Uterus (tissue), 4 donors: ENCODE data around the gene SEC11A. TPM values are rescaled to one million over a fixed set of nuclear protein-coding genes. Genes with fewer than 3 reads are reported as not detected.
A peak's percentile ranks its signal among the peaks of the same experiment; 100 is the strongest.
"Not testable (repeated sequence)": the region's sequence is repeated elsewhere in the genome, so short reads cannot be mapped to it uniquely, and the experiment has no call there.

Source experiments
- DNase-seq, 2 donors: peaks; one replicate each; pipeline ENCODE4 v3.0.0-alpha.2; 2019 to 2020
- H3K27ac ChIP-seq, 2 donors: fragments of 200-600 bp; sonication (generic); 1 replicate in 1 of 2; 2 replicates in 1 of 2; pipeline ENCODE4 v1.5.1; 2016 to 2018
- H3K27me3 ChIP-seq, 2 donors: fragments of 200-600 bp; sonication (generic); one replicate each; pipeline ENCODE4 v1.5.1; 2018 to 2019; ENCODE audit warnings: control low read depth in 1 of 2
- H3K36me3 ChIP-seq, 2 donors: fragments of 200-600 bp; sonication (generic); one replicate each; pipeline ENCODE4 v1.5.1; 2019; ENCODE audit warnings: control low read depth in 1 of 2
- H3K4me1 ChIP-seq, 2 donors: fragments of 200-600 bp; sonication (generic); one replicate each; pipeline ENCODE4 v1.5.1; 2018 to 2019; ENCODE audit warnings: control low read depth in 1 of 2
- H3K4me3 ChIP-seq, 2 donors: fragments of 200-600 bp; sonication (generic); 1 replicate in 1 of 2; 2 replicates in 1 of 2; pipeline ENCODE4 v1.5.1; 2018 to 2019; ENCODE audit warnings: mild to moderate bottlenecking in 1 of 2
- H3K9me3 ChIP-seq, 2 donors: fragments of 200-600 bp; sonication (generic); one replicate each; pipeline ENCODE4 v1.5.1; 2019; ENCODE audit warnings: control low read depth in 1 of 2
- POLR2A ChIP-seq, 2 donors: fragments of 450-650 bp; IDR thresholded peaks; one replicate each; pipeline ENCODE4 v1.6.1; 2016; ENCODE audit warnings: antibody characterized with exemption in 2 of 2, mild to moderate bottlenecking in 1 of 2, moderate library complexity in 1 of 2
- intact Hi-C: fragments of 100-400 bp; cut with DNase I; formaldehyde crosslinking; loops from one replicate; pipeline ENCODE4 v1.15.1; 2023; ENCODE audit warnings: low total_unique reads
- total RNA-seq, 4 donors: library from RNA; depleted of rRNA in 3 of 4; stranded (reverse); fragments of >200 nt in 3 of 4; gene quantifications; one replicate each; pipeline versions ENCODE4 v1.1.0 to v1.2.4, GENCODE V29; 2014 to 2023
- TF ChIP-seq, protein P1 (sequence below), 4 experiments: fragments of 200-600 bp in 2 of 4; fragments of 450-650 bp in 2 of 4; sonication (generic) in 2 of 4; IDR thresholded peaks; one replicate each; pipeline ENCODE4 v1.5.1; 2016 to 2019; ENCODE audit warnings: antibody characterized with exemption in 4 of 4, mild to moderate bottlenecking in 2 of 4, moderate library complexity in 1 of 4
- donor health status: DM: yes; HTN: yes; CAD: no.

SEC11A gene
- total RNA-seq, 4 donors from 2014 or later = 117 to 261 (median 204) TPM

DNA sequence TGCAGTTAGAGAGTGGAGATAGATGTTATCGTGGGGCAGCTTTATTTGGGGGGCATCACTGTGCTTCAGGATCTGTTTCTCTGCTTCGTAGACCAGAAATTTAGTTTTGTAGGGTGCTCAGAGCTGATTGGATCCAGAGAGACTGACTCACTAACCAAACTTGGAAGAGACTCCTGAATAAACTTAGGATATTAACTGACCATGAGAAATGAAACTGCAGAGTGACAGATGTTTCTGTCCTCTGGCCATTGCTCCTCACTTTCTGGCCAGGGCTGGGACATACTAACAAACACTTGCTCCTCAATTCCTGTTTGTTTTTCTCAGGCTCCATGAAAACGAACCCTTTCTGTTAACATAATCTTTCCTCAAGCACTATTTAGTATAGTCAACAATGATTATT, 36.8 kb upstream of the SEC11A start:
- H3K4me3 ChIP-seq = no peak overlapping the region
- no peaks in the 10 kb centered on the region for H3K9me3 ChIP-seq
- peak overlapping the region in 1 of 2 donors; percentile 17 for H3K27ac ChIP-seq
- no peaks in the 10 kb centered on the region for H3K36me3 ChIP-seq
- H3K27me3 ChIP-seq = no peaks in the 10 kb centered on the region
- H3K4me1 ChIP-seq = peaks cover 0 to 10% of the 10 kb centered on the region in 2 donors
- TF ChIP-seq POLR2A (IDR thresholded peaks at IDR 0.05) = no peak
- TF ChIP-seq, protein P1, sequence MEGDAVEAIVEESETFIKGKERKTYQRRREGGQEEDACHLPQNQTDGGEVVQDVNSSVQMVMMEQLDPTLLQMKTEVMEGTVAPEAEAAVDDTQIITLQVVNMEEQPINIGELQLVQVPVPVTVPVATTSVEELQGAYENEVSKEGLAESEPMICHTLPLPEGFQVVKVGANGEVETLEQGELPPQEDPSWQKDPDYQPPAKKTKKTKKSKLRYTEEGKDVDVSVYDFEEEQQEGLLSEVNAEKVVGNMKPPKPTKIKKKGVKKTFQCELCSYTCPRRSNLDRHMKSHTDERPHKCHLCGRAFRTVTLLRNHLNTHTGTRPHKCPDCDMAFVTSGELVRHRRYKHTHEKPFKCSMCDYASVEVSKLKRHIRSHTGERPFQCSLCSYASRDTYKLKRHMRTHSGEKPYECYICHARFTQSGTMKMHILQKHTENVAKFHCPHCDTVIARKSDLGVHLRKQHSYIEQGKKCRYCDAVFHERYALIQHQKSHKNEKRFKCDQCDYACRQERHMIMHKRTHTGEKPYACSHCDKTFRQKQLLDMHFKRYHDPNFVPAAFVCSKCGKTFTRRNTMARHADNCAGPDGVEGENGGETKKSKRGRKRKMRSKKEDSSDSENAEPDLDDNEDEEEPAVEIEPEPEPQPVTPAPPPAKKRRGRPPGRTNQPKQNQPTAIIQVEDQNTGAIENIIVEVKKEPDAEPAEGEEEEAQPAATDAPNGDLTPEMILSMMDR (IDR thresholded peaks at IDR 0.05) = no peak
- intact Hi-C loops = no loop called here
- DNase-seq = no peak

DNA sequence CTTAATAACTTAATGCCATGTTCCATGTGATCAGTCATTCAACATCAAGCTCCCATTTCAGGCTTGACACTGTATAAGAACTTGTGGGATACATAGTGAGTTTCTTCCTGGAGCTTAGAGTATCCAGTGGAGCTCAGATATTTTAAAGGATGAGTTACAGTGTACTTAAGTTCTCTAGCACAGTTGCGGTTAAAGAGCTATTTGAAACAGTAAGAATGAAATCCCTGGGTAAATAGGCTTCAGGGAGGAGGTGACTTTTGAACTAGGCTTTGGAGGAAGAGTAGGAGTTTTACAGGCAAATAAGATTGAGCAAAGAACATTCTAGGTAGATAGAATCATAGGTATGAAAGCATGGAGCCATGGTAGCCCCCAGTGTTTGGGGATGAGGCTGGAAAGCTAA, 36.3 kb upstream of the SEC11A start:
- intact Hi-C loops = no loop called here
- no peaks in the 10 kb centered on the region for H3K27me3 ChIP-seq
- DNase-seq = no peak
- H3K4me3 ChIP-seq = no peak overlapping the region
- peaks cover 0 to 10% of the 10 kb centered on the region in 2 donors for H3K4me1 ChIP-seq
- no peaks in the 10 kb centered on the region for H3K36me3 ChIP-seq
- H3K9me3 ChIP-seq = no peaks in the 10 kb centered on the region
- TF ChIP-seq POLR2A (IDR thresholded peaks at IDR 0.05) = no peak
- TF ChIP-seq, protein P1 (IDR thresholded peaks at IDR 0.05) = no peak
- peak overlapping the region in 1 of 2 donors; percentile 17 for H3K27ac ChIP-seq

DNA sequence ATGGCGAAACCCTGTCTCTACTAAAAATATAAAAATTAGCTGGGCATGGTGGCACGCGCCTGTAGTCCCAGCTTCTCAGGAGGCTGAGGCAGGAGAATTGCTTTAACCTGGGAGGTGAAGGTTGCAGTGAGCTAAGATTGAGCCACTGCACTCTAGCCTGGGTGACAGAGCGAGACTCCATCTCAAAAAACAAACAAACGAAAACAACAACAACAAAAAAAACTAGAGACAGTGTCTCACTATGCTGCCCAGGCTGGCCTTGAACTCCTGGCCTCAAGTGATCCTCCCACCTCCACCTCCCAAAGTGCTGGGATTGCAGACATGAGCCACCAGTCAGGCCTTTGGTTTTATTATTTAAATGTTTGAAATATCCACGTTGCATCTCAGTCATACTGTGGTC, 35.8 kb upstream of the SEC11A start:
- H3K4me1 ChIP-seq, H3K9me3 ChIP-seq, H3K36me3 ChIP-seq, DNase-seq, H3K27me3 ChIP-seq, H3K4me3 ChIP-seq, H3K27ac ChIP-seq, intact Hi-C loops: not testable (repeated sequence)

DNA sequence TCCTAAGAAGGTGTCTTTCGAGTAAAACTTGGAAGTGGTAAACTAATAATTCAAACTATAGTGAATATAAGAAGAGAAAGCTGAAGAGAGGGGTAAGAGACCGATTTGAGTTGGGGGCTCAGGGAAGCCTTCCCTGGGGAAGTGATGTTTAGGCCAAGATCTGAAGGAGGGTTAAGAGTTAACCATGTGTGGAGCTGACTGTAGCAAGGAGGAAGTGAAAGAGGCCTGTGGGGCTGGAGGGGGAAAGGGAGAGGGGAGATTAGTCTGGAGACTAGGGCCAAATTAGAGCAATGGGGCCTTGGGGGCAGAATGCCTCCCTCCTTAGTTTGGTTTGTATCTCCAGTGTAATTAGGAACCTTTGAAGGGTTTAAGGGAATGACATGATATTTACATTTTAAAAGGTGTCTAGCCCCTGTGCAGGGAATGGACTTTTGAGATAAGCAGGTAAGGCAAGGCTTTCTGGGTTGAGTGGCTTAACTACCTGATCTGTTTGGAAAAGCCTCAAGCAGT, 34.7 kb upstream of the SEC11A start:
- Histone ChIP-seq H3K9me3 (no peaks in the 10 kb centered on the region), H3K4me3 (no peak overlapping the region), H3K36me3 (no peaks in the 10 kb centered on the region), H3K27ac (peak overlapping the region; percentile 19 to 100), H3K27me3 (no peaks in the 10 kb centered on the region), H3K4me1 (peaks cover 0 to 15% of the 10 kb centered on the region in 2 donors)
- intact Hi-C loops = no loop called here
- TF ChIP-seq POLR2A (IDR thresholded peaks at IDR 0.05) = no peak
- TF ChIP-seq, protein P1 (IDR thresholded peaks at IDR 0.05) = no peak
- DNase-seq = no peak

DNA sequence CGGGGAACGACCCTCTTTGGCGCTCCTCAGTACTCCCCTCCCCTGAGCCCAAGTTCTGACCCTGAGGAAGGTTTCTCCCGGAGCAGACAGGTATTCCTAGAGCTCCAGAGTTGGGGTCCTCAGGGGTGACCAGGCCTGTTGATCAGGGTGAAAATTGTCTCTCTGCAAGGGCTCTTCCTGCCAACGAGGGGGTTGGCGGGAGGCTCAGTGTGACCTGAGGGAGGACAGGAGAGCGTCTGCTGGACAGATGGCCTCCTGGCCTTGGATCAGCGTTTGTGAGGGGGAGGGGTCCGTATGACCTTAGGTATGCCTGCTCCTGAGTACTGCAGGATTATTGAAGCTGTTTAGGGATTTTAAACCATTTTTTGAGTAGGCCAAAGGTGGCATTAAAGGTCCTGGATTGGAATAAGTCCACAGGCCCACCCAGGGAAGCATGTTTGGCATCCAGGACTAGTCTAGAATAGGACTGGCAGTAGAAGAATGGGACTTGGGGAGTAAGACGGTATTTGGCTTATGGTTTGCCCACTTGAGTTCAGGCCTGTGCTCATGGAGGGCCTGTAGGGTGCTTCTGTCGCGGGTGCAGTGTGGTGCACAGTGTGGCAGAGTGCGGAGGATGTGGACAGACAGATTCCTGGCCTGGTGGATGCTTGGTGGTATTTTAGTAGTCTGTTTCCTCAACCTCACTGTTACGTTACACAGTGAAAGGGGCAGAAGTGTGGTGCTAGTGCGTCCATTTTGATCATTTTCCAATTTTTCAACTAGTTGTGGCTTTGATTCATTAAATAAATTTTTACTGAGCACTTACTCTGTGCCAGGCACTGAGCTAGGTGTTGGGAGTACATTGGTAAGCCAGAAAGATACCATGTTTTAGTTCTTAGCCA, 33.4 kb upstream of the SEC11A start:
- intact Hi-C loops = no loop called here
- TF ChIP-seq, protein P1 (IDR thresholded peaks at IDR 0.05) = no peak
- no peak for TF ChIP-seq POLR2A (IDR thresholded peaks at IDR 0.05)
- peak overlapping the region; percentile 99 to 100 for H3K27ac ChIP-seq
- no peaks in the 10 kb centered on the region for H3K36me3 ChIP-seq
- no peaks in the 10 kb centered on the region for H3K9me3 ChIP-seq
- H3K4me1 ChIP-seq = peaks cover 0 to 15% of the 10 kb centered on the region in 2 donors
- no peaks in the 10 kb centered on the region for H3K27me3 ChIP-seq
- DNase-seq = peak; percentile 35 to 40
- peak overlapping the region; percentile 73 to 88 for H3K4me3 ChIP-seq
